SK-N-MC (cell line): ENCODE results near the gene COMTD1.

Source experiments
- EZH2 ChIP-seq: fragments of 200-600 bp; sonication (generic); IDR thresholded peaks from one replicate; pipeline ENCODE4 v1.6.1; 2017; ENCODE audit warnings: antibody characterized with exemption
- POLR2AphosphoS5 ChIP-seq: IDR thresholded peaks from 2 replicates; pipeline ENCODE4 v1.6.1; 2012; ENCODE audit warnings: mild to moderate bottlenecking, low read depth, low read length, borderline replicate concordance

DNA sequence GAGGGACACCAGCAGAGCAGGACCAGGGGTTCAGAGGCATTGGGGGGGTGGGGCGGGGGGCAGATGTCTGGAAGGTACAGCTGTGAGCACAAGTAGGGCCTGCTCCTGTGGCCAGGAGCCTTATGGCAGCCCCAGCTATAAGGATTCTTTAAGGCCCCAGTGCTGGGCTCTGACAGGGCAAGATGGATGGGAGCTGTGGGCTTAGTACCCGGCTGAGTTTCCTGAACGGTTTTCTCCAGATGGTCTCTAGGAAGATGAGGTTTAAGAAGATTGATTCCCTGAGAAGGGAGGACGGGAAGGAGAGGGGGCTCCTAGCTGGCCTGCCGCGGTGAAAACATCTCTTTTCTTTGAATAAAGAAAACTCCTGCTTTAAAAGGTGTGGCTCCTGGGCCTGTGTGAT, 30.1 kb upstream of the COMTD1 start:
- TF ChIP-seq POLR2AphosphoS5, result no peak
- no peak for TF ChIP-seq EZH2
